Right lobe of liver (tissue), 4 donors: ENCODE measurements around the gene RFTN2.

Experiments used
- POLR2A ChIP-seq: fragments of 450-650 bp; IDR thresholded peaks from one replicate; pipeline ENCODE4 v1.6.1; 2017; ENCODE audit warnings: antibody characterized with exemption, mild to moderate bottlenecking
- TF ChIP-seq, protein P1 (sequence below), 4 donors: fragments of 200-600 bp in 3 of 4; fragments of 450-650 bp in 1 of 4; IDR thresholded peaks; one replicate each; pipeline versions ENCODE4 v1.5.1 to v1.8.0; 2016 to 2022; ENCODE audit warnings: antibody characterized with exemption in 4 of 4, mild to moderate bottlenecking in 2 of 4
- donor health status: DM: no; HTN: no; CAD: no.
- donor health status: DM: no; HTN: no; CAD: no.
- donor health status: DM: no; HTN: yes; CAD: no.

DNA sequence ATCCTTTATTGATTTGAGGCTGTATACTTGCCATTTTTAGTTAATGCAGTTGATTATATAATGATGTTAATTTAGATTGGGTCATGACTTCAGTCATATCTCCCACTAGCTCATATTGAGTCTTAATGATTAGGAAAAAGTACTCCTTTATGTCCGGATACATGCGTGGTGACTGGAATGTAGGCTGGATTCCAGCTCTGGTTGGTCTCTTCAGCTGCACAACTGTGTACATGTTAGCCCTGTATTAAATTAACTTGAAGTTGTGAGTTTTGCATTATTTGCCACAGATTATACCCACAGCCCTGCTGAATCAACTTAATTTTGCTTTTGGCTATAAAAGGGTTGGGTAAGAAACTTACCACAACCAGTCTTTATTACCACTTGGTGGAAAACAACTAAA lies 137.0 kb downstream of the RFTN2 start:
- no peak for TF ChIP-seq POLR2A
- TF ChIP-seq, protein P1, sequence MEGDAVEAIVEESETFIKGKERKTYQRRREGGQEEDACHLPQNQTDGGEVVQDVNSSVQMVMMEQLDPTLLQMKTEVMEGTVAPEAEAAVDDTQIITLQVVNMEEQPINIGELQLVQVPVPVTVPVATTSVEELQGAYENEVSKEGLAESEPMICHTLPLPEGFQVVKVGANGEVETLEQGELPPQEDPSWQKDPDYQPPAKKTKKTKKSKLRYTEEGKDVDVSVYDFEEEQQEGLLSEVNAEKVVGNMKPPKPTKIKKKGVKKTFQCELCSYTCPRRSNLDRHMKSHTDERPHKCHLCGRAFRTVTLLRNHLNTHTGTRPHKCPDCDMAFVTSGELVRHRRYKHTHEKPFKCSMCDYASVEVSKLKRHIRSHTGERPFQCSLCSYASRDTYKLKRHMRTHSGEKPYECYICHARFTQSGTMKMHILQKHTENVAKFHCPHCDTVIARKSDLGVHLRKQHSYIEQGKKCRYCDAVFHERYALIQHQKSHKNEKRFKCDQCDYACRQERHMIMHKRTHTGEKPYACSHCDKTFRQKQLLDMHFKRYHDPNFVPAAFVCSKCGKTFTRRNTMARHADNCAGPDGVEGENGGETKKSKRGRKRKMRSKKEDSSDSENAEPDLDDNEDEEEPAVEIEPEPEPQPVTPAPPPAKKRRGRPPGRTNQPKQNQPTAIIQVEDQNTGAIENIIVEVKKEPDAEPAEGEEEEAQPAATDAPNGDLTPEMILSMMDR (IDR thresholded peaks at IDR 0.05): no peak
